Putamen (tissue), 1 donor: ENCODE measurements around the gene TAF3.

Experiments used
- DNase-seq: peaks from one replicate; pipeline ENCODE4 v3.0.0-alpha.2; 2016; ENCODE audit warnings: low spot score

The TAF3 gene

GRCh38 chr10:7933757-7934156 is 115.5 kb downstream of the TAF3 start:
- DNase-seq, result no peak

- no peak for DNase-seq
These were observed 119.1 kb downstream of the TAF3 start for GRCh38 chr10:7937315-7937945.

GRCh38 chr10:7941576-7941975 is 123.3 kb downstream of the TAF3 start:
- no peak for DNase-seq

GRCh38 chr10:7942316-7942715 is 124.0 kb downstream of the TAF3 start:
- DNase-seq, result no peak

- no peak for DNase-seq
These were observed 124.6 kb downstream of the TAF3 start for GRCh38 chr10:7942859-7943258.

- DNase-seq, result no peak
These were observed 125.8 kb downstream of the TAF3 start for GRCh38 chr10:7944215-7944480.

GRCh38 chr10:7944537-7944936 is 126.2 kb downstream of the TAF3 start:
- DNase-seq, result no peak

GRCh38 chr10:7945034-7945433 is 126.7 kb downstream of the TAF3 start:
- no peak for DNase-seq

GRCh38 chr10:7945469-7946187 is 127.3 kb downstream of the TAF3 start:
- no peak for DNase-seq

- DNase-seq, result no peak
These were observed 130.2 kb downstream of the TAF3 start for GRCh38 chr10:7948371-7949000.

- no peak for DNase-seq
These were observed 132.9 kb downstream of the TAF3 start for GRCh38 chr10:7950981-7951847.

GRCh38 chr10:7952266-7952665 is 134.0 kb downstream of the TAF3 start:
- DNase-seq, result no peak

- no peak for DNase-seq
These were observed 135.1 kb downstream of the TAF3 start for GRCh38 chr10:7953447-7953846.

GRCh38 chr10:7955446-7955845 is 137.1 kb downstream of the TAF3 start:
- no peak for DNase-seq

- DNase-seq, result no peak
These were observed 138.2 kb downstream of the TAF3 start for GRCh38 chr10:7956508-7956907.

GRCh38 chr10:7957591-7957990 is 139.3 kb downstream of the TAF3 start:
- no peak for DNase-seq

GRCh38 chr10:7958442-7958841 is 140.1 kb downstream of the TAF3 start:
- no peak for DNase-seq

GRCh38 chr10:7960108-7960507 is 141.8 kb downstream of the TAF3 start:
- no peak for DNase-seq

GRCh38 chr10:7962592-7962991 is 144.3 kb downstream of the TAF3 start:
- no peak for DNase-seq

- no peak for DNase-seq
These were observed 147.2 kb downstream of the TAF3 start for GRCh38 chr10:7965457-7965856.

- no peak for DNase-seq
These were observed 148.7 kb downstream of the TAF3 start for GRCh38 chr10:7967035-7967434.

- DNase-seq, result no peak
These were observed 150.3 kb downstream of the TAF3 start for GRCh38 chr10:7968510-7969112.
